B cell (primary cell): ENCODE results near the gene BCAR3. TPM values are rescaled to one million over a fixed set of nuclear protein-coding genes. Genes with fewer than 3 reads are reported as not detected.

Experiments
- ATAC-seq: fragments of 200-7000 bp; cut with Tn5 transposase; one replicate; pipeline ENCODE4 v1.10.0; 2021; ENCODE audit warnings: low read depth, mild to moderate bottlenecking, moderate number of reproducible peaks, moderate library complexity
- CTCF ChIA-PET: fragments of 350-600 bp; sonication (Branson Sonifier 250); formaldehyde crosslinking; loops from one replicate; lab custom pipeline; 2021; ENCODE audit warnings: antibody characterized with exemption, inconsistent platforms; lab: Charles Lee
- POLR2A ChIA-PET: fragments of 350-600 bp; sonication (Branson Sonifier 250); formaldehyde crosslinking; loops from one replicate; lab custom pipeline; 2021; ENCODE audit warnings: antibody characterized with exemption; lab: Charles Lee
- DNase-seq: peaks from one replicate; pipeline ENCODE4 v3.0.0; 2013
- H2AFZ ChIP-seq: 2 replicates; pipeline ENCODE4 v1.6.1; 2012; ENCODE audit warnings: mild to moderate bottlenecking, low read depth, low read length; ENCODE audit not compliant: insufficient read depth, poor library complexity, severe bottlenecking
- H3K27ac ChIP-seq, 2 donors: 1 replicate in 1 of 2; 2 replicates in 1 of 2; pipeline ENCODE4 v1.5.1; 2012 to 2013; ENCODE audit warnings: low read length in 2 of 2, mild to moderate bottlenecking in 2 of 2, moderate library complexity in 1 of 2
- H3K27me3 ChIP-seq, 4 experiments: fragments of 200-600 bp in 1 of 4; sonication (generic) in 1 of 4; replicated peaks in 1 of 4; 1 replicate in 2 of 4; 2 replicates in 2 of 4; pipeline versions ENCODE4 v1.6.1 to v1.7.0; 2013 to 2016; ENCODE audit warnings: low read length in 3 of 4, mild to moderate bottlenecking in 2 of 4, mixed read lengths in 1 of 4, moderate library complexity in 1 of 4; ENCODE audit not compliant: insufficient read depth in 4 of 4, control insufficient read depth in 3 of 4; ENCODE audit errors: control extremely low read depth in 1 of 4
- H3K36me3 ChIP-seq, 2 experiments: replicated peaks in 1 of 2; 1 replicate in 1 of 2; 2 replicates in 1 of 2; pipeline versions ENCODE4 v1.6.1 to v1.7.1; 2013; ENCODE audit warnings: low read length in 1 of 2; ENCODE audit not compliant: insufficient read depth in 2 of 2, control insufficient read depth in 1 of 2; ENCODE audit errors: control extremely low read depth in 1 of 2, extremely low read depth in 1 of 2
- H3K4me1 ChIP-seq, 2 donors: fragments of 200-600 bp in 1 of 2; sonication (generic) in 1 of 2; 1 replicate in 1 of 2; 2 replicates in 1 of 2; pipeline versions ENCODE4 v1.5.1 to v1.6.1; 2013 to 2017; ENCODE audit warnings: low read length in 2 of 2; ENCODE audit not compliant: control insufficient read depth in 2 of 2, insufficient read depth in 2 of 2
- H3K4me2 ChIP-seq: replicated peaks from 2 replicates; pipeline ENCODE3; 2012; ENCODE audit warnings: mild to moderate bottlenecking, low read depth, low read length; ENCODE audit not compliant: poor library complexity, severe bottlenecking
- H3K4me3 ChIP-seq, 5 experiments: fragments of 200-600 bp in 1 of 5; sonication (generic) in 1 of 5; 1 replicate in 3 of 5; 2 replicates in 2 of 5; pipeline versions ENCODE4 v1.5.1 to v1.7.0; 2011 to 2016; ENCODE audit warnings: low read length in 4 of 5, mild to moderate bottlenecking in 4 of 5, low read depth in 2 of 5, control low read depth in 1 of 5, moderate library complexity in 1 of 5; ENCODE audit not compliant: insufficient read depth in 1 of 5; ENCODE audit errors: control extremely low read depth in 1 of 5, extremely low read depth in 1 of 5
- H3K79me2 ChIP-seq: fragments of 200-600 bp; sonication (generic); one replicate; pipeline ENCODE4 v1.6.0; 2016; ENCODE audit warnings: low read length; ENCODE audit not compliant: control insufficient read depth, insufficient read depth
- H3K9ac ChIP-seq: fragments of 200-600 bp; sonication (generic); 2 replicates; pipeline ENCODE4 v1.6.1; 2017; ENCODE audit warnings: mild to moderate bottlenecking, low read length, moderate library complexity
- H3K9me3 ChIP-seq, 3 donors: one replicate each; pipeline versions ENCODE4 v1.6.1 to v1.7.1; 2013; ENCODE audit warnings: low read length in 2 of 3; ENCODE audit not compliant: control insufficient read depth in 2 of 3, insufficient read depth in 1 of 3; ENCODE audit errors: control extremely low read depth in 1 of 3
- H4K20me1 ChIP-seq: 2 replicates; pipeline ENCODE4 v1.6.0; 2012; ENCODE audit warnings: mild to moderate bottlenecking, low read length; ENCODE audit not compliant: insufficient read depth, control insufficient read depth, poor library complexity, severe bottlenecking
- H3K27ac Mint-ChIP-seq: one replicate; pipeline ENCODE4 v1.8.0; 2021; ENCODE audit warnings: mixed read lengths
- H3K27me3 Mint-ChIP-seq: one replicate; pipeline ENCODE4 v1.8.0; 2021; ENCODE audit warnings: mixed read lengths
- H3K4me1 Mint-ChIP-seq: one replicate; pipeline ENCODE4 v1.8.0; 2021; ENCODE audit warnings: mixed read lengths
- H3K4me3 Mint-ChIP-seq: one replicate; pipeline ENCODE4 v1.8.0; 2021; ENCODE audit warnings: mixed read lengths
- H3K9me3 Mint-ChIP-seq: one replicate; pipeline ENCODE4 v1.8.0; 2022; ENCODE audit warnings: mixed read lengths; ENCODE audit not compliant: insufficient read depth
- EZH2 ChIP-seq: IDR thresholded peaks from 2 replicates; pipeline ENCODE4 v1.6.1; 2012; ENCODE audit warnings: borderline replicate concordance, low read depth, mild to moderate bottlenecking, moderate library complexity, low read length; ENCODE audit not compliant: insufficient read depth, poor library complexity, severe bottlenecking
- WGBS: methylation state at CpG from one replicate; pipeline ENCODE4 v1.1.5; 2013; ENCODE audit warnings: missing lambda C conversion rate; ENCODE audit not compliant: insufficient coverage; 5-methylcytosine and 5-hydroxymethylcytosine counted together
- intact Hi-C: fragments of 100-400 bp; cut with micrococcal nuclease; formaldehyde crosslinking; loops from one replicate; pipeline ENCODE4 v1.10.0; 2022
- polyA plus RNA-seq: library from polyadenylated mRNA; depleted of rRNA; stranded (reverse); fragments of >200 nt; gene quantifications from 2 replicates; pipeline ENCODE4 v1.2.3, GENCODE V29; 2012
- total RNA-seq, 2 donors: library from RNA; stranded (reverse); fragments of 120-200 nt in 1 of 2; gene quantifications; 1 replicate in 1 of 2; 2 replicates in 1 of 2; pipeline versions ENCODE4 v1.2.3 to v1.2.4, GENCODE V29; 2013 to 2022
- TF ChIP-seq, protein P1 (sequence below): fragments of 200-600 bp; IDR thresholded peaks from one replicate; pipeline ENCODE4 v1.8.0; 2022; ENCODE audit warnings: antibody characterized with exemption, mild to moderate bottlenecking

Gene BCAR3
- total and polyA plus RNA-seq, 2 donors (not counting 1 experiment from before 2014, with no cell fraction given), result 6.7 to 13.0 TPM

DNA sequence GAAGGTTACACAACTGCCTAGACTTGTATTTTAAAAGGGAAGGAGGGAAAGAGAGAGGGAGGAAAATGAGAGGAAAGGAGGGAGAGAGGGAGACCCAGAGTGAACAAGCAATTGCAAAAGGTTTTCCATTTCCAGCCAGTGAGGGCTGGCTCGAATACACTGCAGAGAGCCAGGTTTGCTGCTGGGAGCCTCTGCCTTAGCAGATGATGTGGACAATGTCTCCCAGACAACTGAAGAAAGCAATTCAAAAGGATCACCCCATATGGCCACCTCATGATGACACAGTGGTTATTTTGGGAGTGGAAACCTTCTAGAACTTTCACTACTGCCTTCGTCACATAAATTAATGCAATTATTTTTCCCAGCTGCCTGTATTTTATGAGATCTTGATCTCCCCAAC lies 86.4 kb downstream of the BCAR3 start:
- H2AFZ ChIP-seq, result no peak overlapping the region
- H3K79me2 ChIP-seq, result peaks cover 5% of the 10 kb centered on the region
- H3K36me3 ChIP-seq, result no peaks in the 10 kb centered on the region
- no peak overlapping the region for H3K9ac ChIP-seq
- no peak overlapping the region for H3K27ac Mint-ChIP-seq
- TF ChIP-seq, protein P1, sequence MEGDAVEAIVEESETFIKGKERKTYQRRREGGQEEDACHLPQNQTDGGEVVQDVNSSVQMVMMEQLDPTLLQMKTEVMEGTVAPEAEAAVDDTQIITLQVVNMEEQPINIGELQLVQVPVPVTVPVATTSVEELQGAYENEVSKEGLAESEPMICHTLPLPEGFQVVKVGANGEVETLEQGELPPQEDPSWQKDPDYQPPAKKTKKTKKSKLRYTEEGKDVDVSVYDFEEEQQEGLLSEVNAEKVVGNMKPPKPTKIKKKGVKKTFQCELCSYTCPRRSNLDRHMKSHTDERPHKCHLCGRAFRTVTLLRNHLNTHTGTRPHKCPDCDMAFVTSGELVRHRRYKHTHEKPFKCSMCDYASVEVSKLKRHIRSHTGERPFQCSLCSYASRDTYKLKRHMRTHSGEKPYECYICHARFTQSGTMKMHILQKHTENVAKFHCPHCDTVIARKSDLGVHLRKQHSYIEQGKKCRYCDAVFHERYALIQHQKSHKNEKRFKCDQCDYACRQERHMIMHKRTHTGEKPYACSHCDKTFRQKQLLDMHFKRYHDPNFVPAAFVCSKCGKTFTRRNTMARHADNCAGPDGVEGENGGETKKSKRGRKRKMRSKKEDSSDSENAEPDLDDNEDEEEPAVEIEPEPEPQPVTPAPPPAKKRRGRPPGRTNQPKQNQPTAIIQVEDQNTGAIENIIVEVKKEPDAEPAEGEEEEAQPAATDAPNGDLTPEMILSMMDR, result no peak
- TF ChIP-seq EZH2, result no peak
- H3K9me3 Mint-ChIP-seq, result no peaks in the 10 kb centered on the region
- ATAC-seq, result no peak
- WGBS, result 100% methylated on average over 1 of the region's 2 CpGs
- no peaks in the 10 kb centered on the region for H3K27me3 Mint-ChIP-seq
- peaks cover 19% of the 10 kb centered on the region for H3K4me1 Mint-ChIP-seq
- H4K20me1 ChIP-seq, result no peaks in the 10 kb centered on the region
- H3K27ac ChIP-seq, result no peak overlapping the region
- CTCF ChIA-PET, result no interaction called here
- H3K9me3 ChIP-seq, result no peaks in the 10 kb centered on the region
- POLR2A ChIA-PET, result no interaction called here
- no peak overlapping the region for H3K4me3 ChIP-seq
- no peak overlapping the region for H3K4me2 ChIP-seq
- H3K4me3 Mint-ChIP-seq, result no peak overlapping the region
- no peaks in the 10 kb centered on the region for H3K27me3 ChIP-seq
- intact Hi-C loops, result no loop called here
- DNase-seq, result no peak
- peaks cover 10 to 13% of the 10 kb centered on the region in 2 donors for H3K4me1 ChIP-seq

DNA sequence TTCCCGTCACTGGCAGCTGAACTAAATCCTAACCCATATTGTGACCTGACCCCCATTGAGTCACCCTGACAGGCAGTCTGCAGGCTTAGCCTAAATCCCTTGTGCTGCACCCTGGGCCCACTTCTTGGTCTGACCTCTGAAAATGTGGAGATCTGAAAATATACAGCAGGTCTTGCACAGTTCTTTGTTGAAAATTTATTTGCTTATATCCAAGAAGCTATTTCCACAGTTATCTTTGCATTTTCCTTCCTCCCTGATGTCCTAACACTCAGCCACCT lies 87.1 kb downstream of the BCAR3 start:
- TF ChIP-seq, protein P1, result no peak
- TF ChIP-seq EZH2, result no peak
- peaks cover 0 to 5% of the 10 kb centered on the region in 2 experiments for H3K36me3 ChIP-seq
- intact Hi-C loops, result no loop called here
- H3K9me3 ChIP-seq, result no peaks in the 10 kb centered on the region
- H3K27ac ChIP-seq, result no peak overlapping the region
- H3K9me3 Mint-ChIP-seq, result no peaks in the 10 kb centered on the region
- no peaks in the 10 kb centered on the region for H3K27me3 ChIP-seq
- ChIA-PET CTCF (no interaction called here), POLR2A (interaction anchor here (0.5 kb wide), 1 partner anchor 138 kb away, joined by 3 read pairs; no protein-coding TSS in a partner anchor)
- H3K27me3 Mint-ChIP-seq, result no peaks in the 10 kb centered on the region
- H3K4me3 Mint-ChIP-seq, result no peak overlapping the region
- peaks cover 10 to 13% of the 10 kb centered on the region in 2 donors for H3K4me1 ChIP-seq
- no peaks in the 10 kb centered on the region for H3K79me2 ChIP-seq
- H3K27ac Mint-ChIP-seq, result no peak overlapping the region
- H4K20me1 ChIP-seq, result no peaks in the 10 kb centered on the region
- H3K9ac ChIP-seq, result no peak overlapping the region
- no peak overlapping the region for H3K4me3 ChIP-seq
- WGBS, result no CpG with 5 or more reads among the region's 1 CpG
- H3K4me2 ChIP-seq, result no peak overlapping the region
- no peak overlapping the region for H2AFZ ChIP-seq
- no peak for DNase-seq
- no peak for ATAC-seq
- H3K4me1 Mint-ChIP-seq, result peaks cover 19% of the 10 kb centered on the region
